ENCODE results near the gene WWOX. TPM values are rescaled to one million over a fixed set of nuclear protein-coding genes. Genes with fewer than 3 reads are reported as not detected.

Gene WWOX
- total and polyA plus RNA-seq, 2 of the 4 experiments (the other 2 are of a cell fraction), result 2.7 to 5.4 TPM

DNA sequence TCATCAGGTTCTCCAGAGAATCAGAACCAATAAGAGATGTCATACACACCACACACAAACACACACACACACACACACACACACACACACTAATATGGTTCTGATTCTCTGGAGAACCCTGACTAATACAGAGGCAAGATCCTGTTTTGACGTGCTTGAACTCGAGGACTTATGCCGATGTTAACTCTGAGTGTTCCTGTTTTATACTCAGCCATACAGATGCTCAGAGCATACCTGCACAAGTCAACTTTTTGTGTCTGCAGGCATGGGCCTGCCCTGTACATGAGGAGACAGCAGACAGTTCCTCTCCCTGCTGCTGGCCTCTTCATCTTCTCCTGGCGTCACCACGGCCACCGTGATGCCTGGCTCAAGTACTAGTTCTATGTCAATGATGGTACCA is 635.9 kb downstream of the WWOX start:
- H4K20me1 ChIP-seq (ENCODE audit: insufficient read depth, low read length), result no peaks in the 10 kb centered on the region
- H2AK9ac ChIP-seq (replicated peaks; ENCODE audit: low read depth, low read length, poor library complexity), result no peak overlapping the region
- no peaks in the 10 kb centered on the region for H3K9me1 ChIP-seq (ENCODE audit: insufficient read depth, low read length)
- H4K8ac ChIP-seq (ENCODE audit: low read depth in 2 of 2, low read length in 2 of 2), result no peak overlapping the region
- H2AK5ac ChIP-seq (ENCODE audit: low read depth, low read length), result no peak overlapping the region
- no peak overlapping the region for H3K4me2 ChIP-seq (ENCODE audit: low read depth, low read length)
- H3K79me1 ChIP-seq (ENCODE audit: low read depth in 1 of 2, low read length in 2 of 2), result no peaks in the 10 kb centered on the region
- no peak overlapping the region for H4K5ac ChIP-seq (ENCODE audit: low read depth, low read length)
- no peaks in the 10 kb centered on the region for H3K36me3 ChIP-seq (ENCODE audit: control insufficient read depth, insufficient read depth, low read length)
- CTCF ChIA-PET, result no interaction called here
- H2BK120ac ChIP-seq (ENCODE audit: low read depth, low read length), result no peak overlapping the region
- H3K4me1 ChIP-seq (ENCODE audit: control insufficient read depth, insufficient read depth, low read length), result no peaks in the 10 kb centered on the region
- no TSS peak for BruUV-seq (replicated peaks)
- no peak for DNase-seq
- dilution Hi-C loops (cut with HindIII; ENCODE audit: low sequenced_read_pairs, unreplicated experiment), result no loop called here
- H3K56ac ChIP-seq (ENCODE audit: extremely low read depth, insufficient read depth, low read length), result no peak overlapping the region
- H2BK5ac ChIP-seq (ENCODE audit: low read depth, low read length, poor library complexity, severe bottlenecking), result no peak overlapping the region
- intact Hi-C loops (cut with micrococcal nuclease), result no loop called here
- ATAC-seq (ENCODE audit: low read depth), result no peak
- 80% methylated on average over 3 of the region's 6 CpGs; no CpG with 5 or more reads in 1 of the 2 experiments for WGBS, 2 experiments (ENCODE audit: extremely low coverage in 2 of 2, insufficient read length in 1 of 2)
- no peak overlapping the region for H3K4me3 ChIP-seq (ENCODE audit: insufficient read depth, low read depth, low read length)
- H3K27me3 ChIP-seq (ENCODE audit: control insufficient read depth, insufficient read depth, low read length), result no peaks in the 10 kb centered on the region
- no peak overlapping the region for H3K23ac ChIP-seq (ENCODE audit: low read depth, low read length)
- TF ChIP-seq RCOR1 (IDR thresholded peaks at IDR 0.05; ENCODE audit: insufficient replicate concordance, low read length), result no peak
- H3K9ac ChIP-seq (ENCODE audit: low read depth, low read length), result no peak overlapping the region
- no peak overlapping the region for H3K27ac ChIP-seq (ENCODE audit: insufficient read depth, low read length)
- H2BK20ac ChIP-seq (ENCODE audit: low read depth, low read length), result no peak overlapping the region
- no peak overlapping the region for H4K91ac ChIP-seq (ENCODE audit: insufficient read depth, low read depth, low read length)
- H3K4ac ChIP-seq (ENCODE audit: low read depth, low read length), result no peak overlapping the region
- in situ Hi-C loops (cut with MboI; ENCODE audit: low sequenced_read_pairs), result no loop called here
- no peak overlapping the region for H2AFZ ChIP-seq (replicated peaks; ENCODE audit: low read length, poor library complexity)
- H3K18ac ChIP-seq (ENCODE audit: low read depth, low read length), result no peak overlapping the region
- H3K9me3 ChIP-seq (ENCODE audit: control insufficient read depth, insufficient read depth, low read length), result peaks cover 28% of the 10 kb centered on the region
- no peak overlapping the region for H3K14ac ChIP-seq (replicated peaks; ENCODE audit: low read depth, low read length)
- no peak overlapping the region for H2BK15ac ChIP-seq (ENCODE audit: low read depth, low read length)
- POLR2A ChIA-PET (ENCODE audit: unreplicated experiment), result no interaction called here
